Hepatocyte (in vitro differentiated cells): ENCODE data around the gene ZNF653.

Experiments used
- CTCF ChIP-seq: fragments of 200-600 bp; sonication (generic); IDR thresholded peaks from 2 replicates; pipeline ENCODE4 v1.5.1; 2016; ENCODE audit warnings: antibody characterized with exemption, mild to moderate bottlenecking; ENCODE audit not compliant: poor library complexity
- EZH2 ChIP-seq: fragments of 200-600 bp; sonication (generic); IDR thresholded peaks from 2 replicates; pipeline ENCODE4 v1.6.1; 2016; ENCODE audit warnings: antibody characterized with exemption, mild to moderate bottlenecking, borderline replicate concordance
- EZH2phosphoT487 ChIP-seq: fragments of 200-600 bp; sonication (generic); IDR thresholded peaks from one replicate; pipeline ENCODE4 v1.6.1; 2018; ENCODE audit warnings: antibody characterized with exemption, mild to moderate bottlenecking, low read depth, moderate library complexity; ENCODE audit not compliant: unreplicated experiment, severe bottlenecking

DNA sequence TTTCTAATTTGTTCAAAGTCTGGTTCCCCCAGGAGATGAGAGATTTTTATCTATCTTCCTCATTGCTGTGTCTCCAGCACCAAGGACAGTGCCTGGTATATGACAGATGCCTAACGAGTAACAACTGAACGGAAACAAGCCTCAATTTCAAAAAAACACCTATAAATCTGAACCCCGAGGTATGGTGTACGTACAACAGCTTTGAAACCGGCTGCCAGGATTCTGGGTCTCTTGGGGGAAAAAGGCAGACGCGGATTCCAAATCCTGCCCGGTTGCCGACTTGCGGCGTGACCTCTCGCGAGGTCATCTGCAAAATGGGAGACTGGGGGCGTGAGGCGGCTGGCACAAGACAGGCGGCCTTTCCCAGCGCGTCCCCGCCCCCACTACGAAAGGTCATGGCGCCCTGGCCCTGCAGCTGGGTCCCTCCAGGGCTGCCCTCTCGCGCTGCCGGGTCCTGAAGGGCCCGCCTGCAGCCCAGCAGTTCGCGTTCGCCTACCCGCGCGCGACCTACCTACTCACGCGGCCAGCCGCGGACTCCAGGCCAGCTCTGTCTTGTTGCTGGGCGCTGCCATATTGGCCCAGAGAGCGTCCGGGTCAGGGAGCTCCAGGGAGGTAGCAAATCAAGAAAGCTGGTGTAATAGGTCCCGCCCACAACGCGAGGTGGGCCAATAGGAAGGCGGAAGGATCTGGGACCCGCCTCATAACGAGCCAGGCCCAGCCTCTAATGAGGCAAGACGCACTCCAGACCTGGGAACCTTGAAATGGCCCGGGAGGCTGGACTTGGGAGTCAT lies 23.1 kb upstream of the ZNF653 start, which contains the start of gene ECSIT:
- TF ChIP-seq EZH2: no peak
- TF ChIP-seq CTCF: no peak
- no peak for TF ChIP-seq EZH2phosphoT487
